SK-N-SH (cell line): ENCODE results near the gene SUV39H2. TPM values are rescaled to one million over a fixed set of nuclear protein-coding genes. Genes with fewer than 3 reads are reported as not detected.
"Not testable (repeated sequence)": the region's sequence is repeated elsewhere in the genome, so short reads cannot be mapped to it uniquely, and the experiment has no call there.

Experiments
- CTCF ChIA-PET: fragments of 300-600, 350-600 bp; formaldehyde crosslinking; extraction: SDS; loops from one replicate; lab custom pipeline; 2021; lab: Yijun Ruan, JAX
- POLR2A ChIA-PET: fragments of 350-600 bp; sonication (Branson Sonifier 250); formaldehyde crosslinking; extraction: SDS; loops from one replicate; lab custom pipeline; 2020; ENCODE audit warnings: antibody characterized with exemption, inconsistent platforms; lab: Yijun Ruan, JAX
- DNase-seq: peaks from one replicate; pipeline ENCODE4 v3.0.0; 2012
- H2AFZ ChIP-seq: fragments of 200-600 bp; sonication (generic); 2 replicates; pipeline ENCODE4 v1.8.1; 2016; ENCODE audit warnings: antibody characterized with exemption, mild to moderate bottlenecking, low read depth
- H3F3A ChIP-seq: fragments of 200-600 bp; sonication (generic); replicated peaks from 2 replicates; pipeline ENCODE3; 2016; ENCODE audit warnings: antibody characterized with exemption, mild to moderate bottlenecking; ENCODE audit not compliant: insufficient read depth
- H3K27ac ChIP-seq, 2 experiments: fragments of 200-500 bp in 1 of 2; fragments of 200-600 bp in 1 of 2; sonication (Bioruptor generic) in 1 of 2; sonication (generic), shearing (Covaris generic) in 1 of 2; 2 replicates each; pipeline versions ENCODE4 v1.5.1 to v1.6.1; 2014 to 2016; ENCODE audit warnings: low read depth in 2 of 2, inconsistent platforms in 1 of 2, low read length in 1 of 2, mild to moderate bottlenecking in 1 of 2, mixed read lengths in 1 of 2
- H3K27me3 ChIP-seq: fragments of 200-600 bp; sonication (generic), shearing (Covaris generic); 2 replicates; pipeline ENCODE4 v1.6.1; 2016; ENCODE audit warnings: mixed run types; ENCODE audit not compliant: insufficient read depth
- H3K36me3 ChIP-seq, 2 experiments: fragments of 200-500 bp in 1 of 2; fragments of 200-600 bp in 1 of 2; sonication (Bioruptor generic) in 1 of 2; sonication (generic) in 1 of 2; replicated peaks in 1 of 2; 2 replicates each; pipeline versions ENCODE3 to v1.5.1; 2014 to 2016; ENCODE audit warnings: low read length in 1 of 2, mild to moderate bottlenecking in 1 of 2; ENCODE audit not compliant: insufficient read depth in 2 of 2, control insufficient read depth in 1 of 2
- H3K4me1 ChIP-seq, 2 experiments: fragments of 200-500 bp in 1 of 2; fragments of 200-600 bp in 1 of 2; sonication (Bioruptor generic) in 1 of 2; sonication (generic), shearing (Covaris generic) in 1 of 2; 2 replicates each; pipeline versions ENCODE4 v1.5.1 to v1.6.1; 2014 to 2016; ENCODE audit warnings: low read depth in 1 of 2, low read length in 1 of 2, mixed run types in 1 of 2; ENCODE audit not compliant: insufficient read depth in 2 of 2, control insufficient read depth in 1 of 2
- H3K4me2 ChIP-seq: fragments of 200-600 bp; sonication (generic), shearing (Covaris generic); 2 replicates; pipeline ENCODE4 v1.6.1; 2017; ENCODE audit warnings: mixed run types
- H3K4me3 ChIP-seq, 2 experiments: fragments of 200-500 bp in 1 of 2; fragments of 200-600 bp in 1 of 2; sonication (Bioruptor generic) in 1 of 2; sonication (generic), shearing (Covaris generic) in 1 of 2; 2 replicates each; pipeline versions ENCODE4 v1.5.1 to v1.8.1; 2014 to 2016; ENCODE audit warnings: low read depth in 2 of 2, inconsistent platforms in 1 of 2, low read length in 1 of 2, mild to moderate bottlenecking in 1 of 2, mixed read lengths in 1 of 2, moderate library complexity in 1 of 2
- H3K79me2 ChIP-seq: fragments of 200-600 bp; sonication (generic); 2 replicates; pipeline ENCODE4 v1.8.1; 2017; ENCODE audit warnings: mild to moderate bottlenecking; ENCODE audit not compliant: insufficient read depth
- H3K9ac ChIP-seq: fragments of 200-600 bp; sonication (generic); 2 replicates; pipeline ENCODE4 v1.6.1; 2017; ENCODE audit warnings: mixed run types
- H3K9me2 ChIP-seq: fragments of 200-600 bp; sonication (generic); 2 replicates; pipeline ENCODE4 v1.6.1; 2017; ENCODE audit warnings: mixed run types
- H3K9me3 ChIP-seq: fragments of 200-600 bp; sonication (generic); 2 replicates; pipeline ENCODE4 v1.6.1; 2017; ENCODE audit warnings: mixed run types, mild to moderate bottlenecking, moderate library complexity
- H4K20me1 ChIP-seq: fragments of 200-600 bp; sonication (generic); 2 replicates; pipeline ENCODE4 v1.6.1; 2017; ENCODE audit warnings: mild to moderate bottlenecking, mixed run types; ENCODE audit not compliant: insufficient read depth
- EP300 ChIP-seq, 2 experiments: IDR thresholded peaks; 2 replicates each; pipeline versions ENCODE4 v1.4.0 to v1.6.1; 2012; ENCODE audit warnings: borderline replicate concordance in 1 of 2, low read depth in 1 of 2, low read length in 1 of 2
- EZH2phosphoT487 ChIP-seq: fragments of 200-600 bp; sonication (generic); IDR thresholded peaks from 2 replicates; pipeline ENCODE4 v1.6.1; 2017; ENCODE audit warnings: low read depth, mixed run types, mild to moderate bottlenecking, antibody characterized with exemption, moderate library complexity, borderline replicate concordance
- GABPA ChIP-seq: IDR thresholded peaks from 2 replicates; pipeline ENCODE4 v1.4.0; 2012; ENCODE audit warnings: low read depth, mild to moderate bottlenecking
- JUND ChIP-seq: IDR thresholded peaks from 2 replicates; pipeline ENCODE4 v1.4.0; 2012
- NFIC ChIP-seq: IDR thresholded peaks from 2 replicates; pipeline ENCODE4 v1.4.0; 2012; ENCODE audit warnings: borderline replicate concordance
- POLR2AphosphoS5 ChIP-seq: IDR thresholded peaks from 2 replicates; pipeline ENCODE4 v1.6.1; 2012; ENCODE audit warnings: low read depth, low read length
- RAD21 ChIP-seq: IDR thresholded peaks from 2 replicates; pipeline ENCODE4 v1.6.1; 2012; ENCODE audit warnings: mild to moderate bottlenecking, low read length
- RFX5 ChIP-seq: IDR thresholded peaks from 2 replicates; pipeline ENCODE4 v1.6.1; 2012; ENCODE audit warnings: mild to moderate bottlenecking, improper control_type of control experiment, low read length
- RXRA ChIP-seq: IDR thresholded peaks from 2 replicates; pipeline ENCODE4 v1.4.0; 2012; ENCODE audit warnings: low read depth, mild to moderate bottlenecking, borderline replicate concordance
- SMC3 ChIP-seq: IDR thresholded peaks from 2 replicates; pipeline ENCODE4 v1.6.1; 2012; ENCODE audit warnings: low read depth, low read length, improper control_type of control experiment
- TAF1 ChIP-seq: IDR thresholded peaks from 2 replicates; pipeline ENCODE4 v1.6.1; 2012; ENCODE audit warnings: low read depth, mild to moderate bottlenecking, low read length, moderate library complexity, borderline replicate concordance
- TCF12 ChIP-seq: IDR thresholded peaks from 2 replicates; pipeline ENCODE4 v1.4.0; 2012
- YY1 ChIP-seq: IDR thresholded peaks from 2 replicates; pipeline ENCODE4 v1.4.0; 2012; ENCODE audit warnings: low read depth, mild to moderate bottlenecking
- WGBS: methylation state at CpG from one replicate; pipeline ENCODE4 v1.1.6; 2017; ENCODE audit warnings: low lambda C conversion rate; 5-methylcytosine and 5-hydroxymethylcytosine counted together
- polyA plus RNA-seq, 3 experiments: library from polyadenylated mRNA; depleted of rRNA; stranded (reverse); fragments of >200 nt; gene quantifications; 2 replicates each; pipeline ENCODE4 v1.2.3, GENCODE V29; 2012
- TF ChIP-seq, protein P1 (sequence below): fragments of 150-350 bp; IDR thresholded peaks from 2 replicates; pipeline ENCODE4 v1.6.1; 2016; ENCODE audit warnings: mild to moderate bottlenecking, low read depth, low read length
- TF ChIP-seq, protein P2 (sequence below): IDR thresholded peaks from 2 replicates; pipeline ENCODE4 v1.4.0; 2012; ENCODE audit warnings: low read depth, borderline replicate concordance
- TF ChIP-seq, protein P3 (sequence below): fragments of 200-600 bp; sonication (generic); IDR thresholded peaks from 2 replicates; pipeline ENCODE4 v1.6.1; 2017; ENCODE audit warnings: antibody characterized with exemption, mild to moderate bottlenecking, moderate library complexity
- TF ChIP-seq, protein P4 (sequence below): IDR thresholded peaks from 2 replicates; pipeline ENCODE4 v1.4.0; 2012; ENCODE audit warnings: low read depth, borderline replicate concordance

SUV39H2 gene
- polyA plus RNA-seq, 1 of the 3 experiments (the other 2 are of a cell fraction): 4.6 TPM

DNA sequence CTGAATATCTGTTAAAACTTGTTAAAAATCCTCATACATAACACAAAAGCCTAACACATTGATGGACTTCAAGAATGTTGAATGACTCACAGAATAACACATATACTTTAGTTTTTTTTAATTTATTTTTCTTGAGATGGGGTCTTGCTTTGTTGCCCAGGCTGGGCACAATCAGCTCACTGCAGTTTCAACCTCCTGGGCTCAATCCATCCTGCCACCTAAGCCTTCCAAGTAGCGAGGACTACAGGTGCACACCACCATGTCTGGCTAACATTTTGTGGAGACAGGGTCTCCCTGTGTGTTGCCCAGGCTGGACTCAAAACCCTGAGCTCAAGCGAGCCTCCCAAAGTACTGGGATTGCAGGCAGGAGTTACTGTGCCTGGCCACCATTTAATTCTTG, 28.1 kb downstream of the SUV39H2 start:
- Histone ChIP-seq H3K36me3 (peaks cover 74 to 92% of the 10 kb centered on the region in 2 experiments), H3K9me3 (no peaks in the 10 kb centered on the region), H2AFZ (no peak overlapping the region), H3K4me3 (no peak overlapping the region), H3K9me2 (no peaks in the 10 kb centered on the region), H3K4me2 (no peak overlapping the region), H3K4me1 (no peaks in the 10 kb centered on the region), H3K27ac (no peak overlapping the region)
- TF ChIP-seq TCF12 (no peak), EZH2phosphoT487 (no peak), POLR2AphosphoS5 (no peak), SMC3 (no peak), TAF1 (no peak), JUND (no peak), RXRA (no peak), RAD21 (no peak), YY1 (no peak), EP300 (IDR thresholded peaks at IDR 0.05; ENCODE audit: borderline replicate concordance in 1 of 2, low read depth in 1 of 2, low read length in 1 of 2) (no peak), RFX5 (no peak), GABPA (no peak), NFIC (no peak)
- TF ChIP-seq, protein P1, sequence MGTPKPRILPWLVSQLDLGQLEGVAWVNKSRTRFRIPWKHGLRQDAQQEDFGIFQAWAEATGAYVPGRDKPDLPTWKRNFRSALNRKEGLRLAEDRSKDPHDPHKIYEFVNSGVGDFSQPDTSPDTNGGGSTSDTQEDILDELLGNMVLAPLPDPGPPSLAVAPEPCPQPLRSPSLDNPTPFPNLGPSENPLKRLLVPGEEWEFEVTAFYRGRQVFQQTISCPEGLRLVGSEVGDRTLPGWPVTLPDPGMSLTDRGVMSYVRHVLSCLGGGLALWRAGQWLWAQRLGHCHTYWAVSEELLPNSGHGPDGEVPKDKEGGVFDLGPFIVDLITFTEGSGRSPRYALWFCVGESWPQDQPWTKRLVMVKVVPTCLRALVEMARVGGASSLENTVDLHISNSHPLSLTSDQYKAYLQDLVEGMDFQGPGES: no peak
- TF ChIP-seq, protein P2, sequence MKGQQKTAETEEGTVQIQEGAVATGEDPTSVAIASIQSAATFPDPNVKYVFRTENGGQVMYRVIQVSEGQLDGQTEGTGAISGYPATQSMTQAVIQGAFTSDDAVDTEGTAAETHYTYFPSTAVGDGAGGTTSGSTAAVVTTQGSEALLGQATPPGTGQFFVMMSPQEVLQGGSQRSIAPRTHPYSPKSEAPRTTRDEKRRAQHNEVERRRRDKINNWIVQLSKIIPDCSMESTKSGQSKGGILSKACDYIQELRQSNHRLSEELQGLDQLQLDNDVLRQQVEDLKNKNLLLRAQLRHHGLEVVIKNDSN: no peak
- TF ChIP-seq, protein P3, sequence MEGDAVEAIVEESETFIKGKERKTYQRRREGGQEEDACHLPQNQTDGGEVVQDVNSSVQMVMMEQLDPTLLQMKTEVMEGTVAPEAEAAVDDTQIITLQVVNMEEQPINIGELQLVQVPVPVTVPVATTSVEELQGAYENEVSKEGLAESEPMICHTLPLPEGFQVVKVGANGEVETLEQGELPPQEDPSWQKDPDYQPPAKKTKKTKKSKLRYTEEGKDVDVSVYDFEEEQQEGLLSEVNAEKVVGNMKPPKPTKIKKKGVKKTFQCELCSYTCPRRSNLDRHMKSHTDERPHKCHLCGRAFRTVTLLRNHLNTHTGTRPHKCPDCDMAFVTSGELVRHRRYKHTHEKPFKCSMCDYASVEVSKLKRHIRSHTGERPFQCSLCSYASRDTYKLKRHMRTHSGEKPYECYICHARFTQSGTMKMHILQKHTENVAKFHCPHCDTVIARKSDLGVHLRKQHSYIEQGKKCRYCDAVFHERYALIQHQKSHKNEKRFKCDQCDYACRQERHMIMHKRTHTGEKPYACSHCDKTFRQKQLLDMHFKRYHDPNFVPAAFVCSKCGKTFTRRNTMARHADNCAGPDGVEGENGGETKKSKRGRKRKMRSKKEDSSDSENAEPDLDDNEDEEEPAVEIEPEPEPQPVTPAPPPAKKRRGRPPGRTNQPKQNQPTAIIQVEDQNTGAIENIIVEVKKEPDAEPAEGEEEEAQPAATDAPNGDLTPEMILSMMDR: no peak
- TF ChIP-seq, protein P4, sequence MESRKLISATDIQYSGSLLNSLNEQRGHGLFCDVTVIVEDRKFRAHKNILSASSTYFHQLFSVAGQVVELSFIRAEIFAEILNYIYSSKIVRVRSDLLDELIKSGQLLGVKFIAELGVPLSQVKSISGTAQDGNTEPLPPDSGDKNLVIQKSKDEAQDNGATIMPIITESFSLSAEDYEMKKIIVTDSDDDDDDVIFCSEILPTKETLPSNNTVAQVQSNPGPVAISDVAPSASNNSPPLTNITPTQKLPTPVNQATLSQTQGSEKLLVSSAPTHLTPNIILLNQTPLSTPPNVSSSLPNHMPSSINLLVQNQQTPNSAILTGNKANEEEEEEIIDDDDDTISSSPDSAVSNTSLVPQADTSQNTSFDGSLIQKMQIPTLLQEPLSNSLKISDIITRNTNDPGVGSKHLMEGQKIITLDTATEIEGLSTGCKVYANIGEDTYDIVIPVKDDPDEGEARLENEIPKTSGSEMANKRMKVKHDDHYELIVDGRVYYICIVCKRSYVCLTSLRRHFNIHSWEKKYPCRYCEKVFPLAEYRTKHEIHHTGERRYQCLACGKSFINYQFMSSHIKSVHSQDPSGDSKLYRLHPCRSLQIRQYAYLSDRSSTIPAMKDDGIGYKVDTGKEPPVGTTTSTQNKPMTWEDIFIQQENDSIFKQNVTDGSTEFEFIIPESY: no peak
- TF ChIP-seq, all 33 proteins: peak for 0
- H3F3A ChIP-seq: peaks cover 17% of the 10 kb centered on the region
- no peak overlapping the region for H3K9ac ChIP-seq
- H3K79me2 ChIP-seq: peaks cover 7% of the 10 kb centered on the region; the same call in 1 of the 2 replicates
- DNase-seq: no peak
- no peaks in the 10 kb centered on the region for H3K27me3 ChIP-seq
- 90% methylated on average over 2 of the region's 2 CpGs for WGBS
- POLR2A ChIA-PET: no interaction called here
- CTCF ChIA-PET: no interaction called here
- no peaks in the 10 kb centered on the region for H4K20me1 ChIP-seq

DNA sequence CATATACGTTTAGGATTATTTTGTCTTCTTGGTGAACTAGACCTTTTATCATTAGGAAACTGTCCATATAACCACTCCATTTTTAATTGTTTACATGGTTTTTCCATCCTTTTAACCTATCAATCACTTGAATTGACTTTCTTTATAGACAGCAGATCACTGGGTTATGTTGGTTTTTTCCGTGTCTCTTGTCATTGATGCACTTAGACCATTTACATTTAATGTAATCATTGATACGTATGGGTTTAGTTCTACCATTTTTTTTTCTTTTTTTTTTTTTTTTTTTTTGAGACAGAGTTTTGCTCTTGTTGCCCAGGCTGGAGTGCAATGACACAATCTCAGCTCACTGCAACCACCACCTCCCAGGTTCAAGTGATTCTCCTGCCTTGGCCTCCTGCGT, 28.9 kb downstream of the SUV39H2 start:
- POLR2A ChIA-PET, H3K4me1 ChIP-seq, H3K27me3 ChIP-seq, H4K20me1 ChIP-seq, H3K4me3 ChIP-seq, H3K9me2 ChIP-seq, H3K9me3 ChIP-seq, H3K9ac ChIP-seq, H2AFZ ChIP-seq, H3K27ac ChIP-seq, H3K4me2 ChIP-seq, CTCF ChIA-PET, H3K79me2 ChIP-seq, DNase-seq: not testable (repeated sequence)
- Histone ChIP-seq H3K36me3 (peaks cover 68 to 91% of the 10 kb centered on the region in 2 experiments), H3F3A (peaks cover 17% of the 10 kb centered on the region)
- WGBS: over 99% methylated on average over 4 of the region's 4 CpGs
